HUES48 (cell line): ENCODE results near the gene PTPRH.

Experiments
- H3K27ac ChIP-seq: one replicate; pipeline ENCODE4 v1.7.0; 2013; ENCODE audit warnings: low read depth, low read length, inconsistent platforms
- H3K27me3 ChIP-seq: 2 replicates; pipeline ENCODE4 v1.6.1; 2013; ENCODE audit warnings: mild to moderate bottlenecking, low read length; ENCODE audit not compliant: control insufficient read depth, insufficient read depth
- H3K36me3 ChIP-seq: 2 replicates; pipeline ENCODE4 v1.6.1; 2013; ENCODE audit warnings: low read length; ENCODE audit not compliant: control insufficient read depth, insufficient read depth
- H3K4me1 ChIP-seq: 2 replicates; pipeline ENCODE4 v1.6.1; 2013; ENCODE audit warnings: mild to moderate bottlenecking, low read length; ENCODE audit not compliant: control insufficient read depth, insufficient read depth
- H3K4me3 ChIP-seq: 2 replicates; pipeline ENCODE4 v1.5.1; 2013; ENCODE audit warnings: mild to moderate bottlenecking, low read depth, low read length
- H3K9ac ChIP-seq: 2 replicates; pipeline ENCODE4 v1.6.1; 2013; ENCODE audit warnings: mild to moderate bottlenecking, low read depth, low read length, moderate library complexity
- H3K9me3 ChIP-seq: 2 replicates; pipeline ENCODE4 v1.6.1; 2013; ENCODE audit warnings: low read length; ENCODE audit not compliant: control insufficient read depth, insufficient read depth

PTPRH gene

DNA sequence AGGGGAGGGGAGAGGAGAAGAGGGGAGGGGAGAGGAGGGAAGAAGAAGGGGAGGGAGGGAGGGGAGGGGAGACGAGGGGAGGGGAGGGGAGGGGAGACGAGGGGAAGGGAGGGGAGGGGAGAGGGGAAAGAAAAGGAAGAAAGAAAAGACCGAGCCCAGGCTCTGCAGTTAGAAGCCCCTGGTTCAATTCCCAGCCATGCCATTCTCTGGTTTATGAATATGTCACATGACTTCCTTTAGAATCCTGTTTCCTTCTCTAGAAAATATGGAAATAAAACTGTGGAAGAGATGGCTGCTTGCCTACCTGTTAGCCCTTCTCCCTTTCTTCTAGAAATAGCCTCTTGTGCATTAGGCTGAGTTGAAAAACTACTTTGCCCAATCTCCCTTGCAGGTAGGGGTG lies 74.6 kb downstream of the PTPRH start:
- H3K4me3 ChIP-seq: no peak overlapping the region
- H3K27me3 ChIP-seq: no peaks in the 10 kb centered on the region
- no peaks in the 10 kb centered on the region for H3K9me3 ChIP-seq
- no peak overlapping the region for H3K27ac ChIP-seq
- H3K9ac ChIP-seq: no peak overlapping the region
- peaks cover under 1% of the 10 kb centered on the region; the same call in 1 of the 2 replicates for H3K4me1 ChIP-seq
- peaks cover 20% of the 10 kb centered on the region; the same call in 1 of the 2 replicates for H3K36me3 ChIP-seq

GRCh38 chr19:55133639-55134444 lies 75.5 kb downstream of the PTPRH start:
- no peak overlapping the region for H3K9ac ChIP-seq
- H3K4me1 ChIP-seq: peaks cover 4% of the 10 kb centered on the region; the same call in 1 of the 2 replicates
- H3K9me3 ChIP-seq: no peaks in the 10 kb centered on the region
- peaks cover 17% of the 10 kb centered on the region; the same call in 1 of the 2 replicates for H3K36me3 ChIP-seq
- no peak overlapping the region for H3K4me3 ChIP-seq
- no peaks in the 10 kb centered on the region for H3K27me3 ChIP-seq
- H3K27ac ChIP-seq: no peak overlapping the region

GRCh38 chr19:55132453-55133129 lies 76.7 kb downstream of the PTPRH start:
- Histone ChIP-seq H3K9ac (no peak overlapping the region), H3K27ac (no peak overlapping the region), H3K9me3 (no peaks in the 10 kb centered on the region), H3K4me1 (peaks cover 4% of the 10 kb centered on the region; the same call in 1 of the 2 replicates), H3K4me3 (no peak overlapping the region), H3K27me3 (no peaks in the 10 kb centered on the region), H3K36me3 (peaks cover 17% of the 10 kb centered on the region; the same call in 1 of the 2 replicates)

DNA sequence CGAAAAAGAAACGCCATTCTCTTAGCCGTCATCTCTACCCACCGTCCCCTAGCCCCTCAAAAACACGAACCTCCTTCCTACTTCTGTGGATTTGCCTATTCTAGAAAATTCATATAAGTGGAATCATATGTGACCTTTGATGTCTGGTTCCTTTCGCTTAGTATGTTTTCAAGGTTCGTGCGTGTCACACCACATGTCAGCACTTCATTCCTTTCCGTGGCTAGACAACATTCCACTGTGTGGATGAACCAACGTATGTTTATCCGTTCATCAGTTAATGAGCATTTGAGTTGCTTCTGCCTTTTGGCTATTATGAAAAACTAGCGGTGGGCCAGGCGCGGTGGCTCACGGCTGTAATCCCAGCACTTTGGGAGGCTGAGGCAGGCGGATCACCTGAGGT lies 77.9 kb downstream of the PTPRH start:
- H3K27me3 ChIP-seq: no peaks in the 10 kb centered on the region
- H3K4me3 ChIP-seq: no peak overlapping the region
- peaks cover 13% of the 10 kb centered on the region; the same call in 1 of the 2 replicates for H3K36me3 ChIP-seq
- peaks cover 4% of the 10 kb centered on the region; the same call in 1 of the 2 replicates for H3K4me1 ChIP-seq
- H3K9me3 ChIP-seq: no peaks in the 10 kb centered on the region
- H3K9ac ChIP-seq: no peak overlapping the region
- no peak overlapping the region for H3K27ac ChIP-seq
